Retinal pigment epithelial cell (primary cell): ENCODE data around the gene WNT7A.

ENCODE experiments used
- DNase-seq: peaks from one replicate; pipeline ENCODE4 v3.0.0-alpha.2; 2010; ENCODE audit warnings: low read depth
- H3K4me3 ChIP-seq: 2 replicates; pipeline ENCODE4 v1.5.1; 2011; ENCODE audit warnings: mild to moderate bottlenecking, low read length, control low read depth, moderate library complexity
- CTCF ChIP-seq: conservative IDR thresholded peaks from 2 replicates; pipeline ENCODE4 v1.5.1; 2011; ENCODE audit warnings: low read depth, low read length, control low read depth, inconsistent platforms

Gene WNT7A

DNA sequence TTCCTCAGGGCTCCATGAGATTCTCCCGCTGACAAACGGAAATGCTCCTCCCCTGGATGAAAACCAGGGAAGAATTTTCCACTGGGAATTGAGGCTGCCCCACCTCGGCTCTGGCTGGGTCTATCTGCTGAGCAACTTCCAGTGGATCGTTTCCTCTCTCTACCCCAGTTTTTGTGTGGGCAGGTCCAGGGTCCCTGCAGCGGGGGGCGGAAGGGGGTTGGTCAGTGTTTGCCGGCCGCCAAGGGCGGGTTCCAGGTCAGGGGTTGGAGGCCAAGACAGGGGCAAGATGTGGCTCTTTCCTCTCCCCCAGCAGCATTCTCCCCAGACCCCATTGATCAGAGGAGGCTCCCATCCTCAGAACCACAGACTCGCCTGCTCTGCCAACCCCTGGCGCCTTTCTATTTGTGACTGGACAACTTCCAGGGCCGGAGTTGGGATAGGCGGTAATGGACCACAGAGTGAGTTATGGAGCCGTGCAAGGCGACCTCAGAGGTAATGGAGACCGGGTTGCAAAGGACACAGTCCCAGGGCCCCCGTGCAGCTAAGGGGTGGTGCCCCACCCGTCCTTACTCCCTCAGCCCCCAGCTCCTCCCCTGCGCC, 92.2 kb downstream of the WNT7A start:
- no peak for DNase-seq
- TF ChIP-seq CTCF: no peak
- no peak overlapping the region for H3K4me3 ChIP-seq

DNA sequence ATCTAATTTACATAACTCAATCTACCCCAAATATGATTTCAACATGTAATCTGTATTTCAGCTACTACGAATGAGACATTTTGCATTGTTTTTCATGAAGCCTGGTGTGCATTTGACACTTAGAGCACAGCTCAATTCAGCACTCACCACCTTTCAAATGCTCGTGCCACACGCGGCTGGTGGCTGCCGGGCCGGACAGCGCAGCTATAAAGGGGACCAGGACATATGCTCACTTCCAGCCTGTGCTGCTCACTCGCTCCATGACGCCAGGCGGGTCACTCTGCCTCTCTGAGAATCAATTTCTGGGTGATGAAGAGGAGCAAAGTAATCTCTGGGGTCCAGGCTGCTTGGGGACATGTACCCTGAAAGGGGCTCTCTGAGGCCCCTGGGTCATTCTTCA, 93.1 kb downstream of the WNT7A start:
- no peak for DNase-seq
- TF ChIP-seq CTCF: no peak
- H3K4me3 ChIP-seq: no peak overlapping the region

DNA sequence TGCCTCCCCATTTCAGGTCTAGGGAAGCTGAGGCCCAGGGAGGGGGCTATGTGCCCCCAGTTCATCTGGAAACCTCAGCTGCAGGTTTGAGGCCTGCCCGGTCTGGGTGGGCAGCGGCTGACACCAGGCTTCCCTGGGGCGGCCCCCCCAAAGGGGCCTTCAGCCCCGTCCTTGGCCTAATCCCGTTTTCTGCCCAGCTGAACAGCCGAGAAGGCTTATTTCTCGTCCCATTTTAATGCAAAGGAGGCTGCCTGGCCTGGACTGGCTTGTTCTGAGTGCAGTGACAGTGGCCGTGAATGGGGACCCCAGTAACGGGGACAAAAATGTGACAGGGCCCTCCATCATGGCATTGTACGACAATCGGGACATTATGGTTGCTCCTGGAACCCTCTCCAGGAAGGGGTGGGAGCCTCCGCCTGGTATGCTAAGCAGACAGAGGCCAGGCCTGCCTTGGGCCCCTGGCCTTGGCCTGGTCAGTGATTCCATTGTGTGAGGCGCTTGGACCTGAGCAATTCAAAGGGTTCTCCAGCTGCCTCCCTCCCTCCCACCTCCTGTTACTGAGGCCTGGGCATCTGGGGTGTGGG, 93.9 kb downstream of the WNT7A start:
- no peak for TF ChIP-seq CTCF
- DNase-seq: no peak
- no peak overlapping the region for H3K4me3 ChIP-seq

DNA sequence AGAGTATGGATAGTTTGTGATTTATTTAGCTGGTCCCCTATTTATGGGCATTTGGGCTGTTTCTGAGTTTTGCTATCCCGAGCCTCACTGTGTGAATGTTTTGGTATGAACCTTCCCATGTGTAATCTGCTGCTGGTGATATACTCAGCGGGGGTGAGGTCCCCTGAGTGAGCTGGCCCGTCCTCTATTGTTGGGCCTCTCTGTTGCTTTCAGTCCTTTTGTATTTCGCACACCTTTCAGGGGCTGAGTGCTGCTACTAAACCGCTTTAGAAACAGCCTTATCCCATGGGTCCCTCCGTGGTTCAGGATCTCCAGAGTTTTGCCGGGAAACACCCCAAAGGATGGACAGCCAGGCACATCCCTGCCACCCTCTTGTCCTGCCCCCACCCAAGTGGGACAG, 94.5 kb downstream of the WNT7A start:
- no peak for DNase-seq
- no peak overlapping the region for H3K4me3 ChIP-seq
- no peak for TF ChIP-seq CTCF

GRCh38 chr3:13783476-13783875, 96.4 kb downstream of the WNT7A start:
- H3K4me3 ChIP-seq: no peak overlapping the region
- DNase-seq: no peak
- TF ChIP-seq CTCF: no peak

DNA sequence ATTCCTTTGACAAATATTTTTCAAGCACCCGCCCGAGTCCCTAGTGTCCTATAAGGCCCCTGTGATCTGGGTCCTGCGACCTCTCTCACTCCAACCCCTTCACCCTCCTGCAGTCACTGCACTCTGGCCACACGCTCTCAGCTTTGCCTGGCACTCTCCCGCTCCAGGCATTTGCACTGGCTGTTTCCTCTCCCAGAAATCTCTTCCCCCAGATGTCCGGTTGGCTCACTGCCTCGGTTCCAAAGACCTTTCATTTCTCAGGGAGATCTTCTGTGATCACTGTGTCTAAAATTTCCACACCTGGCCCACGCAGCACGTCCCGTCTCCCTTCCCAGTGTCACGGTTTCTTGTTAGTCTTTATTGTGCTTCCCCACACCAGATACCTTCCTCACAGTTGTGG, 97.4 kb downstream of the WNT7A start:
- no peak overlapping the region for H3K4me3 ChIP-seq
- TF ChIP-seq CTCF: no peak
- DNase-seq: no peak

- DNase-seq: no peak
- no peak for TF ChIP-seq CTCF
- H3K4me3 ChIP-seq: no peak overlapping the region
These were observed 98.5 kb downstream of the WNT7A start for GRCh38 chr3:13781417-13781816.
